Measurements from ENCODE around the gene DIP2C.
"Not testable (repeated sequence)": the region's sequence is repeated elsewhere in the genome, so short reads cannot be mapped to it uniquely, and the experiment has no call there.

Gene DIP2C

GRCh38 chr10:608331-609261 is 80.9 kb downstream of the DIP2C start:
- no peak for DNase-seq

- no peak for DNase-seq
Measured at GRCh38 chr10:607545-608185, 81.8 kb downstream of the DIP2C start.

GRCh38 chr10:606762-607544 is 82.5 kb downstream of the DIP2C start:
- no peak for DNase-seq

- no peak for DNase-seq
Measured at GRCh38 chr10:605632-606325, 83.7 kb downstream of the DIP2C start.

- no peak for DNase-seq
Measured at GRCh38 chr10:604716-605631, 84.5 kb downstream of the DIP2C start.

- DNase-seq: no peak
Measured at GRCh38 chr10:603745-604144, 85.7 kb downstream of the DIP2C start.

- no peak for DNase-seq
Measured at GRCh38 chr10:602391-603005, 87.0 kb downstream of the DIP2C start.

GRCh38 chr10:601660-601963 is 87.9 kb downstream of the DIP2C start:
- no peak for DNase-seq

GRCh38 chr10:600876-601659 is 88.4 kb downstream of the DIP2C start:
- DNase-seq: peak; percentile 29

- no peak for DNase-seq
Measured at GRCh38 chr10:600234-600633, 89.2 kb downstream of the DIP2C start.

- DNase-seq: no peak
Measured at GRCh38 chr10:599767-600166, 89.7 kb downstream of the DIP2C start.

GRCh38 chr10:598415-599170 is 90.9 kb downstream of the DIP2C start:
- no peak for DNase-seq

GRCh38 chr10:597976-598375 is 91.5 kb downstream of the DIP2C start:
- DNase-seq: no peak

GRCh38 chr10:596725-597345 is 92.6 kb downstream of the DIP2C start:
- DNase-seq: no peak

- DNase-seq: not testable (repeated sequence)
Measured at GRCh38 chr10:596131-596530, 93.3 kb downstream of the DIP2C start.

- no peak for DNase-seq
Measured at GRCh38 chr10:595473-595872, 94.0 kb downstream of the DIP2C start.

GRCh38 chr10:594584-595270 is 94.7 kb downstream of the DIP2C start:
- DNase-seq: no peak

- no peak for DNase-seq
Measured at GRCh38 chr10:593901-594457, 95.5 kb downstream of the DIP2C start.

All from NCI-H1105 (cell line).